ENCODE measurements around the gene OPN4.

Gene OPN4

GRCh38 chr10:86647773-86648703 lies 6.3 kb upstream of the OPN4 start:
- DNase-seq: no peak
- H3K27ac ChIP-seq (ENCODE audit: insufficient read depth in 1 of 2, low read depth in 1 of 2, low read length in 2 of 2, poor library complexity in 1 of 2, severe bottlenecking in 2 of 2): no peak overlapping the region
- CTCF ChIA-PET: no interaction called here
- peaks cover 0 to 8% (median 0%) of the 10 kb centered on the region in 5 experiments for H3K27me3 ChIP-seq (replicated peaks in 2 of 5; ENCODE audit: control insufficient read depth in 4 of 5, insufficient read depth in 5 of 5, low read length in 4 of 5)
- H3K9me3 ChIP-seq (ENCODE audit: control extremely low read depth in 1 of 5, control insufficient read depth in 4 of 5, insufficient read depth in 2 of 5, low read depth in 1 of 5, low read length in 4 of 5): no peaks in the 10 kb centered on the region
- H3K36me3 ChIP-seq (ENCODE audit: control insufficient read depth in 4 of 4, insufficient read depth in 4 of 4, low read length in 3 of 4): no peaks in the 10 kb centered on the region
- 89% methylated on average over 9 of the region's 13 CpGs for WGBS (ENCODE audit: insufficient coverage)
- POLR2A ChIA-PET: no interaction called here
- H3K4me1 ChIP-seq (ENCODE audit: control extremely low read depth in 1 of 4, control insufficient read depth in 4 of 4, insufficient read depth in 4 of 4, low read length in 3 of 4): no peaks in the 10 kb centered on the region
- no peak overlapping the region for H3K4me3 ChIP-seq (ENCODE audit: control insufficient read depth in 1 of 7, extremely low read depth in 1 of 7, insufficient read depth in 4 of 7, low read depth in 2 of 7, low read length in 6 of 7)

- CTCF ChIA-PET: no interaction called here
- WGBS (ENCODE audit: insufficient coverage): 82% methylated on average over 6 of the region's 9 CpGs
- POLR2A ChIA-PET: no interaction called here
- Histone ChIP-seq H3K4me3 (ENCODE audit: control insufficient read depth in 1 of 7, extremely low read depth in 1 of 7, insufficient read depth in 4 of 7, low read depth in 2 of 7, low read length in 6 of 7) (no peak overlapping the region), H3K36me3 (ENCODE audit: control insufficient read depth in 4 of 4, insufficient read depth in 4 of 4, low read length in 3 of 4) (no peaks in the 10 kb centered on the region), H3K9me3 (ENCODE audit: control extremely low read depth in 1 of 5, control insufficient read depth in 4 of 5, insufficient read depth in 2 of 5, low read depth in 1 of 5, low read length in 4 of 5) (no peaks in the 10 kb centered on the region), H3K27ac (ENCODE audit: insufficient read depth in 1 of 2, low read depth in 1 of 2, low read length in 2 of 2, poor library complexity in 1 of 2, severe bottlenecking in 2 of 2) (no peak overlapping the region), H3K4me1 (ENCODE audit: control extremely low read depth in 1 of 4, control insufficient read depth in 4 of 4, insufficient read depth in 4 of 4, low read length in 3 of 4) (no peaks in the 10 kb centered on the region), H3K27me3 (replicated peaks in 2 of 5; ENCODE audit: control insufficient read depth in 4 of 5, insufficient read depth in 5 of 5, low read length in 4 of 5) (peaks cover 0 to 8% (median 0%) of the 10 kb centered on the region in 5 experiments)
- DNase-seq: no peak
These were observed 5.5 kb upstream of the OPN4 start for GRCh38 chr10:86648704-86649427.

GRCh38 chr10:86649471-86650150 lies 4.7 kb upstream of the OPN4 start:
- 93% methylated on average over 16 of the region's 17 CpGs for WGBS (ENCODE audit: insufficient coverage)
- CTCF ChIA-PET: no interaction called here
- Histone ChIP-seq H3K27me3 (replicated peaks in 2 of 5; ENCODE audit: control insufficient read depth in 4 of 5, insufficient read depth in 5 of 5, low read length in 4 of 5) (peaks cover 0 to 5% (median 0%) of the 10 kb centered on the region in 5 experiments), H3K27ac (ENCODE audit: insufficient read depth in 1 of 2, low read depth in 1 of 2, low read length in 2 of 2, poor library complexity in 1 of 2, severe bottlenecking in 2 of 2) (no peak overlapping the region), H3K36me3 (ENCODE audit: control insufficient read depth in 4 of 4, insufficient read depth in 4 of 4, low read length in 3 of 4) (no peaks in the 10 kb centered on the region), H3K4me1 (ENCODE audit: control extremely low read depth in 1 of 4, control insufficient read depth in 4 of 4, insufficient read depth in 4 of 4, low read length in 3 of 4) (no peaks in the 10 kb centered on the region), H3K9me3 (ENCODE audit: control extremely low read depth in 1 of 5, control insufficient read depth in 4 of 5, insufficient read depth in 2 of 5, low read depth in 1 of 5, low read length in 4 of 5) (no peaks in the 10 kb centered on the region), H3K4me3 (ENCODE audit: control insufficient read depth in 1 of 7, extremely low read depth in 1 of 7, insufficient read depth in 4 of 7, low read depth in 2 of 7, low read length in 6 of 7) (no peak overlapping the region)
- no peak for DNase-seq
- POLR2A ChIA-PET: no interaction called here

DNA sequence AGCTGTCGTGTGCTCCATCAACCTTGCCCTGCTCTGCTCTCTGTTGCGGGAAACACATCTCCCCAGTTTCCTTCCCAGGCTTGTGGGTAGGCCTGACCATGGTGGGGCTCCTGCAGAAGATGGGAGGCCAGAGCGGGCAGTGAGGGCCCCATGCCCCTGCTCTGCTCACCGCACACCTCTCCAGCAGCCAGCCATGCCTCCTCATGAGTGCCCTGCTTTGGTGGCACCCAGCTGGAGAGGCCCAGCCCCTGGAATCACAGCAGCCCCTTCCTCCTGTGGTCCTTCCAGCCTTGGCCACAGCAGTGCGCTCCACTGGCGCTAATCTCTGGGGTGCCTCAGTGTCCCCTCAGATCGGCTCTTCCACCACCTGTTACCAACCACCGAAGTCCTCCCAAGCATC lies 4.2 kb upstream of the OPN4 start:
- ChIA-PET CTCF (no interaction called here), POLR2A (no interaction called here)
- DNase-seq: no peak
- 99% methylated on average over 8 of the region's 8 CpGs for WGBS (ENCODE audit: insufficient coverage)
- Histone ChIP-seq H3K27me3 (replicated peaks in 2 of 5; ENCODE audit: control insufficient read depth in 4 of 5, insufficient read depth in 5 of 5, low read length in 4 of 5) (peaks cover 0 to 3% (median 0%) of the 10 kb centered on the region in 5 experiments), H3K36me3 (ENCODE audit: control insufficient read depth in 4 of 4, insufficient read depth in 4 of 4, low read length in 3 of 4) (no peaks in the 10 kb centered on the region), H3K4me3 (ENCODE audit: control insufficient read depth in 1 of 7, extremely low read depth in 1 of 7, insufficient read depth in 4 of 7, low read depth in 2 of 7, low read length in 6 of 7) (no peak overlapping the region), H3K4me1 (ENCODE audit: control extremely low read depth in 1 of 4, control insufficient read depth in 4 of 4, insufficient read depth in 4 of 4, low read length in 3 of 4) (no peaks in the 10 kb centered on the region), H3K27ac (ENCODE audit: insufficient read depth in 1 of 2, low read depth in 1 of 2, low read length in 2 of 2, poor library complexity in 1 of 2, severe bottlenecking in 2 of 2) (no peak overlapping the region), H3K9me3 (ENCODE audit: control extremely low read depth in 1 of 5, control insufficient read depth in 4 of 5, insufficient read depth in 2 of 5, low read depth in 1 of 5, low read length in 4 of 5) (no peaks in the 10 kb centered on the region)

GRCh38 chr10:86651021-86651471 lies 3.3 kb upstream of the OPN4 start:
- Histone ChIP-seq H3K9me3 (ENCODE audit: control extremely low read depth in 1 of 5, control insufficient read depth in 4 of 5, insufficient read depth in 2 of 5, low read depth in 1 of 5, low read length in 4 of 5) (no peaks in the 10 kb centered on the region), H3K27ac (ENCODE audit: insufficient read depth in 1 of 2, low read depth in 1 of 2, low read length in 2 of 2, poor library complexity in 1 of 2, severe bottlenecking in 2 of 2) (no peak overlapping the region), H3K4me3 (ENCODE audit: control insufficient read depth in 1 of 7, extremely low read depth in 1 of 7, insufficient read depth in 4 of 7, low read depth in 2 of 7, low read length in 6 of 7) (no peak overlapping the region), H3K27me3 (replicated peaks in 2 of 5; ENCODE audit: control insufficient read depth in 4 of 5, insufficient read depth in 5 of 5, low read length in 4 of 5) (peaks cover 0 to 3% (median 0%) of the 10 kb centered on the region in 5 experiments), H3K4me1 (ENCODE audit: control extremely low read depth in 1 of 4, control insufficient read depth in 4 of 4, insufficient read depth in 4 of 4, low read length in 3 of 4) (no peaks in the 10 kb centered on the region), H3K36me3 (ENCODE audit: control insufficient read depth in 4 of 4, insufficient read depth in 4 of 4, low read length in 3 of 4) (no peaks in the 10 kb centered on the region)
- CTCF ChIA-PET: no interaction called here
- WGBS (ENCODE audit: insufficient coverage): 85% methylated on average over 7 of the region's 8 CpGs
- POLR2A ChIA-PET: no interaction called here
- DNase-seq: no peak

DNA sequence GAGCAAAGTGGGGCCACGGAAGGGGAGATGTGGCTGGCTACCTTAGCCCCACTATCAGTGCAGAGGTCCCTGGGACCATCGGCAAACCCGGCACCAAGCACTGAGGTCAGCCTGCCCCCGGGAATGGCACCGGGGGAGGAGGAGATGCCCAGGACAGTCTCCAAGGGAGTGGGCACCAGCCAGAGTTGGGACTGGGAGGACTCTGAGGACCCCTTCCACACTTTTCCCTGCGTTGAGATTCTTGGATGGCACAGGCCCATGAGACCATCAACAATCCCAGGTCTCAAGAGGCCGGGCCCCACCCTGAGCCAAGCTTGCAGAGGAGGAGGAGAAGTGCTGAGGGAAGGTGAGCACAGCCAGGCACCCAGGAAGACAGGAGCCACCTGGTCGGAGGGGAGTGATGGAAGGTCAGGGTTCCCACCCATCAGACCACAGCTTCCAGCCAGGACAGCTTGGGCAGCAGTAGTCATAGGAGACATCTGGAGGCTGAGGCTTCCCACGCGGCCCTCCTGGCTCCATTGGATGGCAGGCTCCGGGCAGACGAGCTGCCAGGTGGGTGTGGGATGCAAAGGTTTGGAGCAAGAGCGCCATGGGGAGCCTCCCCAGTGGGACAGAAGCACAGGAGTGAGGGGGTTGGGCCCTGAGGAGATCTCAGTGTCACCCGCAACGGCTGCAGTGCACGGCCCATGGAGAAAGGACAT lies 2.6 kb upstream of the OPN4 start:
- CTCF ChIA-PET: no interaction called here
- POLR2A ChIA-PET: no interaction called here
- Histone ChIP-seq H3K4me3 (ENCODE audit: control insufficient read depth in 1 of 7, extremely low read depth in 1 of 7, insufficient read depth in 4 of 7, low read depth in 2 of 7, low read length in 6 of 7) (no peak overlapping the region), H3K36me3 (ENCODE audit: control insufficient read depth in 4 of 4, insufficient read depth in 4 of 4, low read length in 3 of 4) (no peaks in the 10 kb centered on the region), H3K27ac (ENCODE audit: insufficient read depth in 1 of 2, low read depth in 1 of 2, low read length in 2 of 2, poor library complexity in 1 of 2, severe bottlenecking in 2 of 2) (no peak overlapping the region), H3K27me3 (replicated peaks in 2 of 5; ENCODE audit: control insufficient read depth in 4 of 5, insufficient read depth in 5 of 5, low read length in 4 of 5) (peaks cover 0 to 3% (median 0%) of the 10 kb centered on the region in 5 experiments), H3K4me1 (ENCODE audit: control extremely low read depth in 1 of 4, control insufficient read depth in 4 of 4, insufficient read depth in 4 of 4, low read length in 3 of 4) (no peaks in the 10 kb centered on the region), H3K9me3 (ENCODE audit: control extremely low read depth in 1 of 5, control insufficient read depth in 4 of 5, insufficient read depth in 2 of 5, low read depth in 1 of 5, low read length in 4 of 5) (no peaks in the 10 kb centered on the region)
- DNase-seq: no peak
- WGBS (ENCODE audit: insufficient coverage): 96% methylated on average over 14 of the region's 16 CpGs

All from common myeloid progenitor, CD34-positive (primary cell).